Measurements from ENCODE around the gene LUC7L3. TPM values are rescaled to one million over a fixed set of nuclear protein-coding genes. Genes with fewer than 3 reads are reported as not detected.
A peak's percentile ranks its signal among the peaks of the same experiment; 100 is the strongest.

Gene LUC7L3
- polyA plus RNA-seq, 3 donors = 14.6 to 49.8 (median 17.1) TPM

DNA sequence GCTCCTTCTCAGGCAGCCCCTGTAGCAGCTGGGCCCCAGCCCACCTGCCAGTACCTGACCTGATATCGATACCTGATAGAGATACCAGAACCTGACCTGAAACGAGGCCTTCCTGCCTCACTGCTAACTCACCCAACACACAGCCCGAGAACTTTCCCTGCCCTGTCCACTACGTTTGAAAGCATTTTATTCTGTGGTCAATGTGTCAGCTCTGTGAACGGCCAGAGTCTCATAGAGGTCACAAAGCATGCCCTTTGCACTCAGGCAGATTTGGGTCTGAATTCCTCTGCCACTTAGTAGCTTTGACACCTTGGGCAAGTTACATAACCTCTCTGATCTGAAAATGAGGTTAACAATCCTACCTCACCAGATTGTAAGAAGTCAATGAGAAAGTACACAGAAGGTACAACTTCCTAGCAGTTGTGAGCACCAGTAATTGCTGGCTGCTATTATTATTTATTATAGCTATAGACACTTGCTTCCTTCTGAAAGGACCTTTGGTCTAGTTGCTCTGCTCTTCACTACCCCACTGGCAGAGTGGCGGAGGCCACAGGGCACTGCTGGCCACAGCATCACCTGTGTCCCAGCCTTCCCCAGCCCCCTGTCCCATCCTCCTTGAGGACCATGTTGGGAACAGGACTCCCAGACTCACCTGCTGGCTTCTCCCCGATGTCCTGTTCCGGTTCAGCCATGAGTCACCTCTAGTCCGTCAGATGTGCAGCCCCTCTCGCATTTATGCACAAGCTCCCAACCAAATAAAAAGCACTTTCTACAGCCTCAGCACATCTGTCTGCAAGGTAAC, 47.0 kb downstream of the LUC7L3 start:
- Histone ChIP-seq H3K4me1 (ENCODE audit: control insufficient read depth in 1 of 2, insufficient read depth in 2 of 2, low read length in 2 of 2) (peaks cover 36 to 43% of the 10 kb centered on the region in 2 donors), H3K4me2 (replicated peaks; ENCODE audit: extremely low read depth, low read length, poor library complexity, severe bottlenecking) (no peak overlapping the region), H3K27ac (ENCODE audit: low read depth in 1 of 2, low read length in 2 of 2) (peak overlapping the region; percentile 79 to 88)

GRCh38 chr17:50767030-50767429, 47.6 kb downstream of the LUC7L3 start:
- H3K27me3 Mint-ChIP-seq (ENCODE audit: low read depth in 3 of 3) = peaks cover 0 to 5% (median 0%) of the 10 kb centered on the region in 3 donors
- Histone ChIP-seq H3K4me2 (replicated peaks; ENCODE audit: extremely low read depth, low read length, poor library complexity, severe bottlenecking) (no peak overlapping the region), H3K9me3 (replicated peaks in 1 of 2; ENCODE audit: control insufficient read depth in 1 of 2, insufficient read depth in 1 of 2, low read length in 2 of 2) (no peaks in the 10 kb centered on the region), H3K79me2 (ENCODE audit: insufficient read depth, low read length) (no peaks in the 10 kb centered on the region), H2AFZ (ENCODE audit: insufficient read depth, low read depth, low read length, poor library complexity, severe bottlenecking) (no peak overlapping the region), H3K27ac (ENCODE audit: low read depth in 1 of 2, low read length in 2 of 2) (no peak overlapping the region), H3K4me1 (ENCODE audit: control insufficient read depth in 1 of 2, insufficient read depth in 2 of 2, low read length in 2 of 2) (peaks cover 36 to 43% of the 10 kb centered on the region in 2 donors), H3K36me3 (replicated peaks in 1 of 2; ENCODE audit: control insufficient read depth in 1 of 2, insufficient read depth in 2 of 2, low read length in 2 of 2) (no peaks in the 10 kb centered on the region), H4K20me1 (ENCODE audit: insufficient read depth, low read length) (no peaks in the 10 kb centered on the region), H3K27me3 (ENCODE audit: control insufficient read depth in 2 of 2, insufficient read depth in 2 of 2, low read length in 2 of 2) (no peaks in the 10 kb centered on the region), H3K9ac (ENCODE audit: insufficient read depth, low read length, poor library complexity, severe bottlenecking) (no peak overlapping the region), H3K4me3 (replicated peaks in 1 of 3; ENCODE audit: low read depth in 2 of 3, low read length in 3 of 3) (no peak overlapping the region)
- 100% methylated on average over 5 of the region's 7 CpGs for WGBS (ENCODE audit: insufficient coverage)
- no peak overlapping the region for H3K4me3 Mint-ChIP-seq
- H3K9me3 Mint-ChIP-seq = no peaks in the 10 kb centered on the region
- no peak for DNase-seq
- H3K27ac Mint-ChIP-seq = no peak overlapping the region
- H3K36me3 Mint-ChIP-seq = no peaks in the 10 kb centered on the region
- TF ChIP-seq, protein P1, sequence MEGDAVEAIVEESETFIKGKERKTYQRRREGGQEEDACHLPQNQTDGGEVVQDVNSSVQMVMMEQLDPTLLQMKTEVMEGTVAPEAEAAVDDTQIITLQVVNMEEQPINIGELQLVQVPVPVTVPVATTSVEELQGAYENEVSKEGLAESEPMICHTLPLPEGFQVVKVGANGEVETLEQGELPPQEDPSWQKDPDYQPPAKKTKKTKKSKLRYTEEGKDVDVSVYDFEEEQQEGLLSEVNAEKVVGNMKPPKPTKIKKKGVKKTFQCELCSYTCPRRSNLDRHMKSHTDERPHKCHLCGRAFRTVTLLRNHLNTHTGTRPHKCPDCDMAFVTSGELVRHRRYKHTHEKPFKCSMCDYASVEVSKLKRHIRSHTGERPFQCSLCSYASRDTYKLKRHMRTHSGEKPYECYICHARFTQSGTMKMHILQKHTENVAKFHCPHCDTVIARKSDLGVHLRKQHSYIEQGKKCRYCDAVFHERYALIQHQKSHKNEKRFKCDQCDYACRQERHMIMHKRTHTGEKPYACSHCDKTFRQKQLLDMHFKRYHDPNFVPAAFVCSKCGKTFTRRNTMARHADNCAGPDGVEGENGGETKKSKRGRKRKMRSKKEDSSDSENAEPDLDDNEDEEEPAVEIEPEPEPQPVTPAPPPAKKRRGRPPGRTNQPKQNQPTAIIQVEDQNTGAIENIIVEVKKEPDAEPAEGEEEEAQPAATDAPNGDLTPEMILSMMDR (IDR thresholded peaks at IDR 0.05) = no peak
- peaks cover 39% of the 10 kb centered on the region for H3K4me1 Mint-ChIP-seq
- intact Hi-C loops (cut with micrococcal nuclease) = no loop called here

More for the DNA sequence above, 47.0 kb downstream of the LUC7L3 start:
- WGBS (ENCODE audit: insufficient coverage) = 93% methylated on average over 7 of the region's 10 CpGs
- H3K27me3 ChIP-seq (ENCODE audit: control insufficient read depth in 2 of 2, insufficient read depth in 2 of 2, low read length in 2 of 2) = no peaks in the 10 kb centered on the region
- no peaks in the 10 kb centered on the region for H3K36me3 Mint-ChIP-seq
- no peaks in the 10 kb centered on the region for H4K20me1 ChIP-seq (ENCODE audit: insufficient read depth, low read length)
- H3K27me3 Mint-ChIP-seq (ENCODE audit: low read depth in 3 of 3) = peaks cover 0 to 5% (median 0%) of the 10 kb centered on the region in 3 donors
- H3K4me3 ChIP-seq (replicated peaks in 1 of 3; ENCODE audit: low read depth in 2 of 3, low read length in 3 of 3) = peak overlapping the region in 1 of 3 experiments; percentile 55
- TF ChIP-seq, protein P1 (IDR thresholded peaks at IDR 0.05) = no peak
- no peaks in the 10 kb centered on the region for H3K36me3 ChIP-seq (replicated peaks in 1 of 2; ENCODE audit: control insufficient read depth in 1 of 2, insufficient read depth in 2 of 2, low read length in 2 of 2)
- H3K9me3 ChIP-seq (replicated peaks in 1 of 2; ENCODE audit: control insufficient read depth in 1 of 2, insufficient read depth in 1 of 2, low read length in 2 of 2) = no peaks in the 10 kb centered on the region
- intact Hi-C loops (cut with micrococcal nuclease) = no loop called here
- no peak overlapping the region for H3K4me3 Mint-ChIP-seq
- H3K9ac ChIP-seq (ENCODE audit: insufficient read depth, low read length, poor library complexity, severe bottlenecking) = peak overlapping the region; percentile 10
- H3K4me1 Mint-ChIP-seq = peaks cover 39% of the 10 kb centered on the region
- H3K9me3 Mint-ChIP-seq = no peaks in the 10 kb centered on the region
- H3K27ac Mint-ChIP-seq = peak overlapping the region; percentile 78 to 94 (median 93)
- no peak for DNase-seq
- peak overlapping the region; percentile 88 for H2AFZ ChIP-seq (ENCODE audit: insufficient read depth, low read depth, low read length, poor library complexity, severe bottlenecking)
- H3K79me2 ChIP-seq (ENCODE audit: insufficient read depth, low read length) = no peaks in the 10 kb centered on the region

Data from CD14-positive monocyte (primary cell).